SK-N-SH treated with all-trans-retinoic acid at 6 μM for 48 hours (cell line): ENCODE data around the gene FHIT.

Experiments
- ISL1 ChIP-seq: fragments of 250-450 bp; sonication (Bioruptor Pico); IDR thresholded peaks from 2 replicates; pipeline ENCODE4 v2.1.2; 2022; ENCODE audit warnings: mild to moderate bottlenecking, moderate library complexity
- OSR1 ChIP-seq: fragments of 250-450 bp; sonication (Bioruptor Pico); IDR thresholded peaks from 2 replicates; pipeline ENCODE4 v1.8.0; 2022; ENCODE audit warnings: moderate library complexity, mild to moderate bottlenecking, inconsistent platforms
- ZNF565 ChIP-seq: fragments of 450-650 bp; formaldehyde crosslinking; conservative IDR thresholded peaks from 2 replicates; pipeline ENCODE4 v1.5.0; 2020; ENCODE audit warnings: low read depth, mild to moderate bottlenecking, moderate library complexity
- TF ChIP-seq, protein P1 (sequence below): fragments of 250-450 bp; sonication (Bioruptor Pico); IDR thresholded peaks from 2 replicates; pipeline ENCODE4 v1.8.0; 2021; ENCODE audit warnings: low read depth, mild to moderate bottlenecking, moderate library complexity, borderline replicate concordance
- TF ChIP-seq, protein P2 (sequence below): fragments of 250-450 bp; sonication (Bioruptor Pico); IDR thresholded peaks from 2 replicates; pipeline ENCODE4 v1.5.1; 2021; ENCODE audit warnings: mild to moderate bottlenecking, moderate library complexity

DNA sequence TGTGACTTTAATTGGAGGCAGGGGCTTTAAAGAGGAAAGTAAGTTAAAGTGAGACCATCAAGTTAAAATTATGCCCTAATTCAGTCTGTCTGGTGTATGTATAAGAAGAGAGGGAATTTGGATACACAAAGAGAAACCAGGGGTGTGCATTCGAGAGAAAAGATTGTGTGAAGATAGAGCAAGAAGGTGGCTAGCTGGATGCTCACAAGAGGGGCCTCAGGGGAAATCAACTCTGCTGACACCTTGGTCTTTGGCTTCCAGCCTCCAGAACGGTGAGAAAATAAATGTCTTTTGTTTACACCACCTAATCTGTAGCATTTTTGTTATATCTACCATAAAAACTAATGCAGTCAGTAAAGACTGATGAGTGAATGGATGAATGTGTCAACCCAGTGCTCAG lies 1294.1 kb downstream of the FHIT start:
- TF ChIP-seq ZNF565 (CRISPR knock-in tag): no peak
- no peak for TF ChIP-seq ISL1 (CRISPR knock-in tag)
- TF ChIP-seq, protein P1, sequence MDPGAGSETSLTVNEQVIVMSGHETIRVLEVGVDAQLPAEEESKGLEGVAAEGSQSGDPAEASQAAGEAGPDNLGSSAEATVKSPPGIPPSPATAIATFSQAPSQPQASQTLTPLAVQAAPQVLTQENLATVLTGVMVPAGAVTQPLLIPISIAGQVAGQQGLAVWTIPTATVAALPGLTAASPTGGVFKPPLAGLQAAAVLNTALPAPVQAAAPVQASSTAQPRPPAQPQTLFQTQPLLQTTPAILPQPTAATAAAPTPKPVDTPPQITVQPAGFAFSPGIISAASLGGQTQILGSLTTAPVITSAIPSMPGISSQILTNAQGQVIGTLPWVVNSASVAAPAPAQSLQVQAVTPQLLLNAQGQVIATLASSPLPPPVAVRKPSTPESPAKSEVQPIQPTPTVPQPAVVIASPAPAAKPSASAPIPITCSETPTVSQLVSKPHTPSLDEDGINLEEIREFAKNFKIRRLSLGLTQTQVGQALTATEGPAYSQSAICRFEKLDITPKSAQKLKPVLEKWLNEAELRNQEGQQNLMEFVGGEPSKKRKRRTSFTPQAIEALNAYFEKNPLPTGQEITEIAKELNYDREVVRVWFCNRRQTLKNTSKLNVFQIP (CRISPR knock-in tag): no peak
- TF ChIP-seq, protein P2, sequence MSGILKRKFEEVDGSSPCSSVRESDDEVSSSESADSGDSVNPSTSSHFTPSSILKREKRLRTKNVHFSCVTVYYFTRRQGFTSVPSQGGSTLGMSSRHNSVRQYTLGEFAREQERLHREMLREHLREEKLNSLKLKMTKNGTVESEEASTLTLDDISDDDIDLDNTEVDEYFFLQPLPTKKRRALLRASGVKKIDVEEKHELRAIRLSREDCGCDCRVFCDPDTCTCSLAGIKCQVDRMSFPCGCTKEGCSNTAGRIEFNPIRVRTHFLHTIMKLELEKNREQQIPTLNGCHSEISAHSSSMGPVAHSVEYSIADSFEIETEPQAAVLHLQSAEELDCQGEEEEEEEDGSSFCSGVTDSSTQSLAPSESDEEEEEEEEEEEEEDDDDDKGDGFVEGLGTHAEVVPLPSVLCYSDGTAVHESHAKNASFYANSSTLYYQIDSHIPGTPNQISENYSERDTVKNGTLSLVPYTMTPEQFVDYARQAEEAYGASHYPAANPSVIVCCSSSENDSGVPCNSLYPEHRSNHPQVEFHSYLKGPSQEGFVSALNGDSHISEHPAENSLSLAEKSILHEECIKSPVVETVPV (CRISPR knock-in tag): no peak
- no peak for TF ChIP-seq OSR1 (CRISPR knock-in tag)
